ENCODE results near the gene PDE4B.

GRCh38 chr1:65924471-65924870 lies 131.8 kb downstream of the PDE4B start:
- no peak for TF ChIP-seq CTCF (IDR thresholded peaks at IDR 0.05)
- no peak for TF ChIP-seq EZH2 (IDR thresholded peaks at IDR 0.05)
